Erythroblast (primary cell): ENCODE data around the gene GATD1.

Experiments used
- GATA1 ChIP-seq: IDR thresholded peaks from 2 replicates; pipeline ENCODE4 v1.6.1; 2011; ENCODE audit warnings: low read depth, mild to moderate bottlenecking, control low read depth, low read length, moderate library complexity
- POLR2A ChIP-seq: IDR thresholded peaks from 2 replicates; pipeline ENCODE4 v1.6.1; 2011; ENCODE audit warnings: mild to moderate bottlenecking, low read length

DNA sequence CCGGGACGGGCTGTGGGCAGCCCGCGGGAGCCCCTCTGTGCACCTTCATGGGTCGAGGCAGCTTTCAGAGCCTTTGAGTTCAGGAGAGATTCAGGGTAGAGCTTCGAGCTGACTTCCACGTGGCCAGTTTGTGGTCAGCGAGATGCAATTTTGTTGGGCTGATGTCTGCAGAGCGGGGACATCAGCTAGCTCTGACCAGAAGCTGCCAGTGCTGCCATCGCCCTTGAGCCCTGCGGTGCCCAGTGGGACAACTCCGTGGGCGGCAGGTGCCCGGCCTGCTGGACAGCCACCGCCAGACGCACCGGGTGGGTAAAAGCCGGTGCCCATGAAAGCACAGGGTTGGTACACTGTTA, 29.3 kb downstream of the GATD1 start:
- no peak for TF ChIP-seq POLR2A
- no peak for TF ChIP-seq GATA1
